HUES6 (cell line): Measurements from ENCODE around the gene ST7L.

ENCODE experiments used
- H3K27ac ChIP-seq: 2 replicates; pipeline ENCODE4 v1.7.0; 2013; ENCODE audit warnings: low read depth, mild to moderate bottlenecking, low read length, inconsistent platforms
- H3K27me3 ChIP-seq: 2 replicates; pipeline ENCODE4 v1.6.1; 2013; ENCODE audit warnings: low read length; ENCODE audit not compliant: control insufficient read depth, insufficient read depth
- H3K36me3 ChIP-seq: 2 replicates; pipeline ENCODE4 v1.6.1; 2013; ENCODE audit warnings: low read length; ENCODE audit not compliant: control insufficient read depth, insufficient read depth
- H3K4me1 ChIP-seq: 2 replicates; pipeline ENCODE4 v1.6.1; 2013; ENCODE audit warnings: low read length; ENCODE audit not compliant: control insufficient read depth, insufficient read depth
- H3K4me3 ChIP-seq: 2 replicates; pipeline ENCODE4 v1.5.1; 2013; ENCODE audit warnings: low read depth, low read length
- H3K9ac ChIP-seq: one replicate; pipeline ENCODE4 v1.6.1; 2013; ENCODE audit warnings: mild to moderate bottlenecking, low read length
- H3K9me3 ChIP-seq: 2 replicates; pipeline ENCODE4 v1.6.1; 2013; ENCODE audit warnings: low read depth, low read length; ENCODE audit not compliant: control insufficient read depth, insufficient read depth

The ST7L gene

DNA sequence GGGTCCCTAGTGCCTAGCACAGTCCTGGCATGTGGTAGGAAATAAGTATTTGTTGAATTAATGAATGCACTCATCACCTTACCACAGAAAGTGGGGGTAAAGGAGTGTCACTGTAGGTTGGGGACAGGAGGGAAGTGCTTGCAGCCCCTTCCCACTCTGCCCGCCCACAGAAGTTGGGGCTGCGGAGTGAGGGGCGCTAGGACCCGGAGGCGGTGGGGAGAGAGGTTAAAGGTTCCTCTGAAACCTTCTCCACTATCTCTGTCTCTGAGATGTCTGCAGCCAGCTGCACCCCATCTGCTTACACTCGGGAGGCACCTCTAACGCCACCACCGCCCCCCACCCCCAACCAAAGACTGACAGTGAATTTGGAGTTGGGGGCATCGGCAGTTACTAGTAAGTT lies 111.6 kb downstream of the ST7L start:
- Histone ChIP-seq H3K9ac (no peak overlapping the region), H3K4me1 (peaks cover 18% of the 10 kb centered on the region), H3K27me3 (peaks cover 100% of the 10 kb centered on the region), H3K27ac (no peak overlapping the region), H3K4me3 (peak overlapping the region; percentile 96), H3K9me3 (no peaks in the 10 kb centered on the region), H3K36me3 (no peaks in the 10 kb centered on the region)

DNA sequence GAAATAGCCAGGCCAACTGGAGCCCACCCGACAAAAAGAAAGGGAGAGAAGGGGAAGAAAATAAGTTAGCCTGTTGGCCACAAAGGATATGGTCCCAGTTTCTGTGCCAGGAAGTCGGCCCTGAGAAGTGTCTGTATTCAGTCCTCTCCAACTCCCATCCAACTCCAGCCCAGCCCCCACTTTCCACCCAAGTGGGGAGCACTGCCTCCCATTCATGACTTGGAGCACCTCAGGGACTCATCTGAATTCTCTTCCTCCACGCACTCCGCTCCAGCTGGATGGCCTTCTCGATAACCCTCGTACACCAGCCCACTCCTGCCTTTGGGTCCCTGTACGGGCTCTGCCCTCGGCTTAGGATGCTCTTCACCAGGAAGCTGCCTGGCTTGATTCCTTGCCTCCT lies 112.2 kb downstream of the ST7L start:
- Histone ChIP-seq H3K9me3 (no peaks in the 10 kb centered on the region), H3K4me3 (no peak overlapping the region), H3K27me3 (peaks cover 100% of the 10 kb centered on the region), H3K36me3 (no peaks in the 10 kb centered on the region), H3K4me1 (peaks cover 19% of the 10 kb centered on the region), H3K9ac (no peak overlapping the region), H3K27ac (no peak overlapping the region)

DNA sequence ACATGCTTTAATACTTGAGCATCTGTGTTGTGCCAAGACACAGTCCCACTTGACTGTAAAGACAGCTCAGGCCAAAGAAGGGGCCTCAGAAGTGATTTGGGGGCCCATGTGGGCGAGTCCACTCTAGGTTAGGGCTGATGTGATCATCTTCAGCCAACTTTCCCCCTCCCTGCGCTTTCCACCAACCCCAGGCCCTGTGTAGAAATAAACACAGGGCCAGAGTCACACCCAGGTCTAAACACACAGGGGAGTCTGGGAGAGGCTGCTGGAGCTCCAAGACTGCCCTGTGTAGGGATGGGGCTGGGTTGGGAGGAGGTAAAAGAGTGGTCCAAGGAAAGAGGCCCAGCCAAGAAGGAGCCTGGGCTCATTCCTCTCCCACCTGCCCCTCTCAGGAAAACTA lies 112.6 kb downstream of the ST7L start:
- H3K27ac ChIP-seq = no peak overlapping the region
- no peaks in the 10 kb centered on the region for H3K36me3 ChIP-seq
- no peak overlapping the region for H3K4me3 ChIP-seq
- peaks cover 100% of the 10 kb centered on the region for H3K27me3 ChIP-seq
- no peak overlapping the region for H3K9ac ChIP-seq
- H3K9me3 ChIP-seq = no peaks in the 10 kb centered on the region
- H3K4me1 ChIP-seq = peaks cover 19% of the 10 kb centered on the region

DNA sequence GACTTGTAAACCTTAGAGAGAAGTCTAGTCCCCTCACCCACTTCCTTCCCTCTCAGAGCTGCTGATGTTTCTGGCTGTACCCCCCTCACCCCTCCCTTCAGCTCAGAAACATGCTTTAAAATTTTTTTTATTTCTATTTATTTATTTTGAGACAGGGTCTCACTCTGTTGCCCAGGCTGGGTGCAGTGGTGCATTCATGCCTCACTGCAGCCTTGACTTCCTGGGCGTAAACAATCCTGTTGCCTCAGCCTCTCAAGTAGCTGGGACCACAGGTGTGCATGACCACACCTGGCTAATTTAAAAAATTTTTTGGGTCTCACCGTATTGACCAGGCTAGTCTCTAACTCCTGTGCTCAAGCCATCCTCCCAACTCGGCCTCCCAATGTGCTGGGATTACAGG lies 113.1 kb downstream of the ST7L start:
- no peak overlapping the region for H3K4me3 ChIP-seq
- H3K27me3 ChIP-seq = peaks cover 100% of the 10 kb centered on the region
- H3K4me1 ChIP-seq = peaks cover 19% of the 10 kb centered on the region

DNA sequence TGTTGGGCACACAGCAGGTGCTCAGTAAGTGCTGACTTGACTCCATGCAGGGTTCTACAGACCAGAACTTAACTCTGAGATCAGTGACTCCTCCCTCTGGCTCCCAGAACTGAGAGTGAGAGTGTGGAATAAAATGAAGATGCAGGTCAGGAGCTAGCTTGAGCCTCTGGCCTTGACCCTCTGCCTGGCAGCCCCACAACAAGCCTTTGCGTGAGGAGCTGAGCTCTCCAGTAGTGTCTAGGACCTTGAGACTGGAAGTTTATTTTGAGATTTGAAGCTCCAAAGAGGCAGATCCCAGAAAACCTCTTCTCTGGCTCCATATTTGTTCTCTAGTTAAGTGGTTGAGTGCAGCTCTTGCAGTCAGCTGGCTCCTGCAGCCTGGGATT lies 113.5 kb downstream of the ST7L start:
- Histone ChIP-seq H3K27ac (no peak overlapping the region), H3K4me3 (no peak overlapping the region), H3K9me3 (no peaks in the 10 kb centered on the region), H3K4me1 (peaks cover 19% of the 10 kb centered on the region), H3K36me3 (no peaks in the 10 kb centered on the region), H3K9ac (no peak overlapping the region), H3K27me3 (peaks cover 100% of the 10 kb centered on the region)

More for the DNA sequence above, 113.1 kb downstream of the ST7L start:
- no peaks in the 10 kb centered on the region for H3K36me3 ChIP-seq
- no peak overlapping the region for H3K9ac ChIP-seq
- no peak overlapping the region for H3K27ac ChIP-seq
- no peaks in the 10 kb centered on the region for H3K9me3 ChIP-seq

DNA sequence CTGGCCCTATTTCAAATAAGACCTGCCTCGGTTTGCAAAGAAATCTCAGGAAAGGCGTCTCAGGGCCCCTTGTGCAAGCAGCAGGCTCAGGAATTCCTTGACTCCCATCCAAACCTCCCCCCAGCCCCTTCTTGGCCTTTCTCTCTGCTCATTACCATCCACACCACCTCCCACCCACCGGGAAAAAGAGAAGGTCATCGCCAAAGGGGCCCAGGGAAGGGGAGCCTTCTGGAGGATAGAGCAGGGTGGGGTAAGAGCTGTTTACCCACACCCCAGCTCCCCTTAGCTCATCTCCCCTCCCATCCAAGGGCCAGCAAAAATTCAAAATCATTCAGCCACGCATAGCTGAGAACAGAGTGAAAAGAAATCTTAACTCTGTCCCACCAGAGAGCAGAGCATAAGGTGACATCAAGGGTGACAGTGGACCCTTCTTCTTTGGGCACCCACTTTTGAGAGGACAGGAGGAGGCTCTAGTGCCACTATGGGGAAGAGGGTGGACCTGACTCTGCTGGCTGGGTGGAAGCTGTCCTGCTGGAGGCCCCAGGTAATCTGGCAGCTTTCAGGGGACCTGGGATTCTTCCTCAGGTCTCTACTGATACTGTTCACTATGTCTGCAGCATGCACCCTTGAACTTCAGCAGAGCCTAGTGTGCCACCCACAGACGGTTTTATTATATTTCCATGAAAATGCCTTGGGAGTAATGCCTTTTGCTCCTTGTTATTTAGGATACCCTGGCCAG lies 114.1 kb downstream of the ST7L start:
- no peak overlapping the region for H3K27ac ChIP-seq
- H3K27me3 ChIP-seq = peaks cover 98% of the 10 kb centered on the region
- no peaks in the 10 kb centered on the region for H3K36me3 ChIP-seq
- no peaks in the 10 kb centered on the region for H3K9me3 ChIP-seq
- no peak overlapping the region for H3K4me3 ChIP-seq
- H3K4me1 ChIP-seq = peaks cover 14% of the 10 kb centered on the region
- H3K9ac ChIP-seq = no peak overlapping the region

DNA sequence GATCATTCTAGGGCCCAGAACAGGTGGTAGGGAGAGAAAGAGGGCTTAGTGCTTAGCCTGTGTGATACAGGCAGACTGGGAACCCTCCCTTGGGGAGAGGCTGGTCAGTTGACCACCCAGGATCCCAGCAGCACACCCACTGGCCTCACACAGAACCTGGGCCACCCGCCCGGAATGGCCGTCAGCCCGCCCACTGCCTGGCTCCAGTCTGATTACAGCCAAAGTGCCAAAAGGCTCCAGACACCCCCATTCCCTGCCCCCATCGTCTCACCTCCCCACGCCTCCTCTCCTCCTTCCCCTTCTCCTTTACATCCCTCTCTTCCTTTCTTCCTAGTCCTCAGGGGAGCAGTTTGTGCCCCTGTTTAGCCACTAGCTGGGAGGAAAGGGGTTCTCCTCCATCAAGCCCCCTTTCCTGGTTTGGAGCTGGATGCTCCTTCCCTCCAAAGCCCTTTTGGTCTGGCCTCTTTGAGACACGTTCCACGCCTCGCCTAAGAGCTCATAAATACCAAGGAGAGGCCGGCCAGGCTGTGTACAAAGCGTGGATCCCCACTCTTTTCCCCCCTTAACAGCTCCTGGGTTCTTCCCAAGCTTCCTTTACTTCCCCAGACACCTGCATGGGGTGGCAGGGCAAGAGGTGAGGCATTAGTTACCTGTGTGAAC lies 114.8 kb downstream of the ST7L start:
- Histone ChIP-seq H3K4me1 (peaks cover 8% of the 10 kb centered on the region), H3K4me3 (no peak overlapping the region), H3K27me3 (peaks cover 98% of the 10 kb centered on the region), H3K36me3 (no peaks in the 10 kb centered on the region), H3K9ac (no peak overlapping the region), H3K27ac (no peak overlapping the region), H3K9me3 (no peaks in the 10 kb centered on the region)

DNA sequence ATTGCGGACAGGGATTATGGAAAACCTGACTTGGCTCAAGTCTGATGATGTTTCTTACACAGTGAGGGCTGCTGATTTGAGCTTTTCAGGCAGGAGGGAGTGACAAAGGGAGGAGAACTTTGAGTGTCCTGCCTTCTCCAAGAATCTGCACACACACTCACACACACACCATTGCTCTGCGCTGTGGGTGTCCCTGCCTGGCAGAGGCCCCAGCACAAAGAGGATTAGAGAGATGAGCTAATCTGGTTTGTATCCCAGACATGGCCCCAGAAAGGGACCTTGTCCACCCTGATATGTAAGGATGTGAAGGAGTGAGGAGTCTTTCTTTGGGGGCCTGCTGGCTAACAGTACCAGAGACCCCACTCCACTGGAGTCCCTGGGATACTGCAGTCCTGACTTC lies 116.1 kb downstream of the ST7L start:
- H3K27ac ChIP-seq = no peak overlapping the region
- no peak overlapping the region for H3K4me3 ChIP-seq
- no peaks in the 10 kb centered on the region for H3K36me3 ChIP-seq
- peaks cover 86% of the 10 kb centered on the region for H3K27me3 ChIP-seq
- no peaks in the 10 kb centered on the region for H3K9me3 ChIP-seq
- H3K4me1 ChIP-seq = peaks cover 8% of the 10 kb centered on the region
- H3K9ac ChIP-seq = no peak overlapping the region

DNA sequence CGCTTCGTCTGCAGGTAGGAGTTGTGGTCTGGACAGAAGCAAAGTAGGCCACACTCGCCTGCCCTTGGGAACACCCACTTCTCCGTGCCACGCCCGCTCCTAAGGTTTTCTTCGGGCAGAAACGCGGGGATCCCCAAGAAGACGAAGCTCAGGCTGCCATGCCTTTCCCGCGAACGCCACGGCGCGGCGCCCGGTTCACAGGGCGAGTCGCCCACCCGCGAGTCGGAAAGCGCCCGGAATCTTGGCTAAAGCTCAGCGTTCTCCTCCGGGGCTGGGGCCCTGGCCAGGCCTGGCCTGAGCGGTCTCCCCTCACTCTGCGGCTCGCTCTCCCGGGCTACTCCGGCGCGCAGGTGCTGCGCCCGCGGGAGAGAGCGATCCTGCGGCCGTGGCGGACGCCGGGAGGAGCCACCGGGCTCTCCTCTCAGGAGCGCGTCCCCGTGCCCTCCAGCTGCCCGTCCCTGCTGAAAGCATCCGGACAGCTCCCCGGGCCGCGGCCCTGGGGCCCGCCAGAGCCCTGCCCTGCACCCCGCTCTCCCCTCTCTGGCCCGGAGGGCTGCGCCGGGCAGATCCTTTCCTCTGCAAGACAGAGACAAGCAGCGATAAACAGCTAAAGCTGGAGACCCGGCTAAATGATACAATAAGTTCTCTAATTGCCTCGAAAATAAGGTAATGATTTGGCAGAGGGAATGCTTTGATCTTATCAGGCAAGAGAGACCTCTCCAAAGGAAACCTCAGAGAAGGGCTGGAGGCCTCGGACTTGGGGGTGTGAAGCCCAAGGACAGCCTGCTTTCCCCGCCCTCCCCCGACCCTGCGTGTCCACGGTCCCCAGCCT lies 116.9 kb downstream of the ST7L start:
- Histone ChIP-seq H3K9ac (no peak overlapping the region), H3K4me3 (peak overlapping the region; percentile 56), H3K36me3 (no peaks in the 10 kb centered on the region), H3K27ac (no peak overlapping the region), H3K9me3 (no peaks in the 10 kb centered on the region), H3K4me1 (peaks cover 8% of the 10 kb centered on the region), H3K27me3 (peaks cover 80% of the 10 kb centered on the region)

DNA sequence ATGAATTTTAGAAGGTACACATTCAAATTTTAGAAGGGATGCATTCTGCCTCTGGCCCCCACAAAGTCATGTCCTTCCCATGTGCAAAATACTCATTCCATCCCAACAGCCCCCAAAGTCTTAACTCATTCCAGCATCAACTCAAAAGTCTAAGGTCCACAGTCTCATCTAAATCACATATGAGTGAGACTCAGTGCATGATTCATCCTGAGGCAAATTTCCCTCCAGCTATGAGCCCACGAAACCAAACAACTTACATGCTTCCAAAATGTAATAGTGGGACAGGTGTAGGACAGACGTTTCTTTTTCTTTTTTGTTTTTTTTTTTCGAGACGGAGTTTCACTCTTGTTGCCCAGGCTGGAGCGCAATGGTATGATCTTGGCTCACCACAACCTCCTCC lies 122.7 kb downstream of the ST7L start:
- Histone ChIP-seq H3K9ac (no peak overlapping the region), H3K27ac (no peak overlapping the region), H3K4me3 (no peak overlapping the region), H3K27me3 (peaks cover 27% of the 10 kb centered on the region), H3K9me3 (no peaks in the 10 kb centered on the region), H3K36me3 (no peaks in the 10 kb centered on the region), H3K4me1 (no peaks in the 10 kb centered on the region)

DNA sequence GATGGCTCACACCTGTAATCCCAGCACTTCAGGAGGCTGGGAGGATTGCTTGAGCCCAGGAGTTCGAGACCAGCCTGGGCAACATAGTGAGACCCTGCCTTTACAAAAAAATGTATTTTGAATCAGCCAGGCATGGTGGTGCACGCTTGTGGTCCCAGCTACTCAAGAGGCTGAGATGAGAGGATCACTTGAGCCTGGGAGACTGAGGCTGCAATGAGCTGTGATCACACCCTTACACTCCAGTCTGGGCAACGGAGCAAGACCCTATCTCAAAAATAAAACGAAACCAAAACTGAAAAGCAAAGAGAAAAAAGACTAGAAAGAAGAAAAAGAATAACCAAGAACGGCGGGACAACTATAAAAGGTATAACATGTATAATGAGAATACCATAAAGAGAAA lies 125.6 kb downstream of the ST7L start:
- Histone ChIP-seq H3K4me1 (no peaks in the 10 kb centered on the region), H3K4me3 (no peak overlapping the region), H3K36me3 (no peaks in the 10 kb centered on the region), H3K9ac (no peak overlapping the region), H3K27ac (no peak overlapping the region), H3K27me3 (peaks cover 6% of the 10 kb centered on the region; the same call in 1 of the 2 replicates), H3K9me3 (no peaks in the 10 kb centered on the region)
